Dermis lymphatic vessel endothelial cell (primary cell): ENCODE measurements around the gene ANOS1. TPM values are rescaled to one million over a fixed set of nuclear protein-coding genes. Genes with fewer than 3 reads are reported as not detected.

ENCODE experiments used
- total RNA-seq: library from RNA; depleted of rRNA; stranded (reverse); fragments of >200 nt; gene quantifications from 2 replicates; pipeline ENCODE4 v1.2.1, GENCODE V29; 2014

Gene ANOS1
- total RNA-seq: under 0.01 and 0.09 TPM in 2 replicates

GRCh38 chrX:8731559-8732395, at the start of gene ANOS1:
TSS of gene ANOS1 (minus strand) at chrX:8732137. CDS start at chrX:8732036, 101 bp downstream.

Other genes with a start within 250 kb of the ANOS1 start
- gene FAM9A, start 69.2 kb upstream of the ANOS1 start, total RNA-seq: not detected in 2 replicates